Activated naive CD4-positive, alpha-beta T cell treated with anti-CD3 and anti-CD28 coated beads, Interleukin-2, amount 50 U/mL, for 16 hours (primary cell): Measurements from ENCODE around the gene MCM9.

Source experiments
- DNase-seq: peaks from one replicate; pipeline ENCODE4 v3.0.0-alpha.2; 2020

MCM9 gene

DNA sequence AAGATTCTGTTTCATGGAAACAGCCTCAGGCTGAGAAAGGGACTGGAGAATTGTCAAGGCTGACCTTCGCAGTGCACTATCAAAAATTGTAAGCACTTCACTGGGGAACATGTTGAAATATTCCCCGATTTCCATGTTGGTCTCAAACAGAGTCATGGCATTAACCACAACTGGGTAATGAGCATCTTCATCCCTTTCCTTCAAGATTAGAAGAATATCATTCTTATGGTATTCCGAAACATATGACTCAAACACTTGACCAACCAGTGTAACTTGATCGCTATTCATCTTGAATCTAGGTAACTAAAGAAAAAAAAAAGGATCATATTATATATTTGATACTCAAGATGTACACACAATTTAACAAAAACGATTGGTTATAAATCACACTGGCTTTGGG, 3.5 kb downstream of the MCM9 start:
- no peak for DNase-seq

DNA sequence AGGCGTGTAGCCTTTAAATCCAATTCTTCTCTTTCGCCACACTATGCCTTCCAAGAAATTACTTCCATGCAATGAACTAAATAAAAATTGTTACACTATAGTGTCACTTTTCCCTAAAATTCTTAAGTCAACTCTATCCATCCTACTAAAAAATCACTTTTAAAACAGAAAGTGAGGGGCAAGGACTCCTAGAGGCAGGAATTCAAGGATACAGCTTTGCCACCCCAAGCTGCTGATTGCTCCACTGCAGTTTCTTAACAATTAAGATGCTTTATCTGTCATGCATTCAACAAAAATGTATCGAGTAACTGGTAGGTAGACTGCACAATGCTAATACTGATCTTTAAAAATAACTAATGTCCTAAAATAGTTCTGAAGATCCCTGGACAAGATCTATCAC, 4.3 kb downstream of the MCM9 start:
- no peak for DNase-seq

DNA sequence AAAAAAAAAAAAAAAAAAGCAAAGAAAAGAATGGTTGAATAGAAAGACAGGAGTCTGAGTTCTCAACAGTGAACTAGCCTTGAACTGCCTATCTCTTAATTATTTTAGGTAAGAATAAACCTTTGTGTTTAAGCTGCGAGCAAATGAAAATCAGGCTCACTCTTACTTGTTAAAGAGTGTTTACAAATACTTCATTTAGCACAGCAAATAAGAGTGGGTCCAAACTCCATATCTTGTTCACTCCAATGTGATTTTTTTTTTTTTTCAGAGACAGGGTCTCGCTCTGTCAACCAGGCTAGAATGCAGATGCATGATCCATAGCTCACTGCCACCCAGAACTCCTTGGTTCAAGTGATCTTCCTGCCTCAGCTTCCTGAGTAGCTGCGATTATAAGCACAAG, 11.9 kb downstream of the MCM9 start:
- no peak for DNase-seq

DNA sequence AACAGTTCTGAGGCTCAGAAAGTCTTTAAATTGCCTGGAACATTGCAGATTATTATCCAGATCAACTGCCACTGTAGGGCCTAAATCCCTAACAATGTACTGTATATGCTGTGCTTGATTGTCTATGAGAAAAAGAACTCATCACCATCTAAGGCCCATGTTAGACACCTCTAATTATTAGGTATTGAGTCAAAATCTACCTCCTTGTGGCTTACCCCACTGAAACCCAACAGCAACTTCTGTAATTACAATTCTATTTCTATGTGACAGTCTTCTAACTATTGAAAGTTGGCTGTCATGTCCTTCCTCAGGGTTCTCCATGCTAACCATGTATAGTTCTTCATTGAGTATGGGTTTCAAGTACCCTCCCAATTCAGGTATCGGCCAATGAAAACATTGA, 13.9 kb downstream of the MCM9 start:
- no peak for DNase-seq

DNA sequence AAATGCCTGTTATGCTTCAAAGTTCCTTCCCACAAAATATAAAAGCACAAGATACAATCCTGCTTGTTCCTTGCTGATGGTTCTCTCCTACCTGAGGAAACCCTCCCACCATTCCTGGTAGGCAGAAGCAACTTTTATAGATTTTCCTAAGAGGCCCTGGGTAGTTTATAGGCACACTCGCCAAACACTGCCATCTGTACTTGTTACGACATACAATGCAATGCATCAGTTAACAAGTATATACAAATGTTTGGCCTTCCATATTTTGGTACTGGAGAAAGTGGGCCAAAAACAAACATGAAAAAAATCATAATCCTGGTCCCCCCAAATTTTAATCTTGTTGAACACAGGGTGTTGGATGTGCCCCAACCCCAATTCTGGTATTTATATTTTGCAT, 16.6 kb downstream of the MCM9 start:
- no peak for DNase-seq

DNA sequence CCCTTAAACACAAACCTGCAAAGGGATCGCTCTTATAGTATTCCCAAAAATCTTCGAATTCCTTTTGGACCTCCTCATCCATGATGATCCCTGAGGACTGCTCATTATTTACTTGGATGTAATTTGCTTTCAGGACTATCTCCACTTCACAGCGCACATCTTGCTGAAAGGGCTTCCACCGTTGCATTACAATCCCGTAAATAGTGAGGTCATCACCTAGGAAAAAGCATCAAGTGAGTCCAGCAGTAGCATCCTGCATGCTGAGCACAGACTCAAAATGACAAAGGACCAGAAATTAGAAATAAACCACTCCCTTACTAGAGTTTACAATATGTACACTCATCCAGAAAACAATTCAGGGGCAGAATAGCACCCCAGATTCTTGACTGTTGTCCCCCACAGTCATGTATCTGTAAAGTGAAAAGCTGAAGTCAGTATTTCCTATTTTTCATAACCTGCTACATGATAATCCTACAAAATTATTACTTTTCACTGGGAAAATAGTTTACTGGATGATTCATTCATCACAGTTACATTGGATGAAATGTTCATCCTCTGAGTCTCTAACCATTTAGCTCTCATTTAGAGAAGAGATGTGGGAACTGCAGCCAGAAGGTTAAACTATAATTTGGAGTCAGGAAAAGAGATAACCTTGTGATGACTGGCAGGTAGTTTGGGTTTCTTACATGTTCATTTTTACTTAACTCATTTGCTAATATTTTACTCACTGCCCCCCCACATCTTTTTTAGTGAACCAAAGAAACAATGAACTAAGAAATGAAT, 17.2 kb downstream of the MCM9 start:
- no peak for DNase-seq

DNA sequence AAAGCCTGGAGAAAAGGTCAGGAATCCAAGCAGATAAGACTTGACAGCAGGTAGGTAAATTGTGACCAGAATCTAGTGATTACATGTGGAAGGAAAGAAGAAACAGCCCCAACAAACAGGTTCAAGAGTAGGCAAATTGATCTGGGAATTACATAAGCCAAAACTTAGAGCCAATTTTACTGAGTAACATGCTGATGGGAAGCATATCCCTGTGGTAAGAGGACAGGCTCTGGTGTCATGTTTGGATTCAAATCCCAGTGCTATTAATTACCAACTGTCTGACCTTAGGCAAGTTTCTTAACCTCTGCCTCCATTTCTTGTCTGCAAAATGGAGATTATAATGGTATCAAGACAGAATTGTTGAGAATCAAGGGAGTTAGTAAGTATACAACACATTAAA, 20.4 kb downstream of the MCM9 start:
- DNase-seq = no peak

DNA sequence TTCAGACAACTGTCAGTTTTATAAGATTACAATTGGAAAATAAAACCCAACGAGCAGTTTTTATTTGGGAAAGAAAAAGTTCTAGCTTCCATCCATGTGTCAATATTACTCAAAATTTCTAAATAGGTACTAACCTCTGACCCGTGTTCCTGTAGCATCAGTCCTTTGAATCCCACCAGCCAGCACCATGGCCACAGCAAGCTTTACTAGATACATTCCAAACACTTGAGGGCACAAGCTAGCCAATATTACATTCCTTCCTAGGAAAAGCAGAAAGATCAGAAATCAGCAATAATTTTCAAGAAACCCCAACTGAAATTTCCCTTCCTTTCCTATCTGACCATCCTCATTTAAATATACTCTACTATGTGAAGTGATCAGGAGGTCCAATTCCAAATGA, 21.8 kb downstream of the MCM9 start:
- no peak for DNase-seq

DNA sequence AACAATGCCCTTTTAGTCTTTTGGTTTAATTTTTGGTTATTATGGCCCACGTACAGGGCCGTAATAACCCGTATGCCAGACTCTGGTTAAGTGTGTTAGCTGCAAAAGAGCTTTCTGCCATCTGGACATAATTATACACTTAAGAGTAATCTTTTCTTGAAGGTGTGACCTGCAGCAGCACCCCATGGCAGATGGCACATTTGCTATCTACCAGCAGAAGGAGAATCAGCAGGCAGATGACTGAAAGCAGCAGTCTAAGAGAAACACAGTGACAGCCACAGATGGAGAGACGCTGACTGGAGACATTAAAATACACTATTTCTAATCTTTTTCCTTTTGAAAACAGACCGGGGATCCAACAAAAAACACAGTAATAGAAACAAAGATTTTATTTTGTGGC, 22.3 kb downstream of the MCM9 start:
- no peak for DNase-seq

DNA sequence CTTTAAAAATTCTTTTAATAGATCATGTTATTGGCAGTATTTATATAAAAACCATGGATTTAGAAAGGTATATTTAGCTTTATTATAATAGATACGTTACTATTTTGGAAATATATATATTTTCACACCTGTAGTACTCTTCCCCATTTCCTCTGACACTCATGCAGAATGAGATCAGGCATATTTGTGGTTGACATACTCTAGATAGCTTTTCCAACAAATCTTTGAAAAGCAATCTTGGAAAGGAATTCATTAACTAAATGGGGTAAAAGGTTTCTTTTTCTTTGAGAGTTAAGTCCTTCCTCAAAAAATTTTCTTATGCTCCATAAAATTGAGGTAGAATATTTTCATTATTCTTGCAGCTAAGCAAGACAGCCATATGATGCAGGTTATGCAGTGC, 26.5 kb downstream of the MCM9 start:
- no peak for DNase-seq

DNA sequence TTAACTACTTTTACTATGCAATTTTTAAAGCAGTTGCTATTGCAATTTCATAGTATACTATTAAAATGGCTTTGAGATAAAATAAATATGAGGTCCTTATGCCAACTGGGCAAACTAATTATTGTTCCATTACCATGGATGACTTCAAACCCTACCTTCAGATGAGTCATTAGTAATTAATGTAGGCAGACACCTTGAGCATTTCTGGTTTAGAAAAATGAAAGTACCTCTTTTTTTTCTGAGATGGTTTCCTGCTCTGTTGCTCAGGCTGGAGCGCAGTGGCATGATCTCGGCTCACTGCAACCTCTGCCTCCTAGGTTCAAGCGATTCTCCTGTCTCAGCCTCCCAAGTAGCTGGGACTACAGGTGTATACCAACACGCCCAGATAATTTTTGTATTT, 29.1 kb downstream of the MCM9 start:
- no peak for DNase-seq

DNA sequence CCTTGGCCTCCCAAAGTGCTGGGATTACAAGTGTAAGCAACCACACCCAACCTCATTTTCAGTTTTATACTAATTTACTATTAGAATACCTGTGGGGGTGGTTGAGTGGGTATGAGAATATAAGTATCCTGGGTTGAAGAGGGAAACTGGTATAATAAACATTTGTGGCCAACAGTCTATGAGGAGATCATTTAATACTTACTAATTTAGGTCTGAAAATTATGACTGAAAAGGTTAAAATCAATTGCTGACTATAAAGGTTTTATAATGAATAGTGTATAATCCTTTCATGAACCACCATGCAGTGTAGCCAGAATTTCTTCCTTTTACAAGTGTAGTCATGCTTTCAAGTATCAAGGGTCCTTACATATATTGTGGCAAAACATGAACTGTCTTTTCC, 29.9 kb downstream of the MCM9 start:
- DNase-seq = no peak

DNA sequence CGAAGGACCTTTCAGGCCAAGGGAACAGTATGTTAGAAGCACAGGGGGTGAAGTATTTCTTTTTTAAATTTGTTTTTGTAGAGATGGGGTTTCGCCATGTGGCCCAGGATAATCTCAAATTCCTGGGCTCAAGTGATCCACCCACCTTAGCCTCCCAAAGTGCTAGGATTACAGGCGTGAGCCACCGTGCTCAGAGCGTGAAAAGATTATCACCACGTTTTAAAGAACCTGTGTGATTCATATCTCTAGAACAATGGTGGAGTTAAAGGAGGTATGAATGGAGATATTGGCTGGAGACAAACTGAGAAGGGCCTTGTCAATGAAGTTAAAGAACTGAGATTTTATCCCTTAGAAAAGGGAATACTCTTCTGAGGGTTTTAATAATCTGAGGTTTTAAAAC, 31.3 kb downstream of the MCM9 start:
- DNase-seq = no peak

DNA sequence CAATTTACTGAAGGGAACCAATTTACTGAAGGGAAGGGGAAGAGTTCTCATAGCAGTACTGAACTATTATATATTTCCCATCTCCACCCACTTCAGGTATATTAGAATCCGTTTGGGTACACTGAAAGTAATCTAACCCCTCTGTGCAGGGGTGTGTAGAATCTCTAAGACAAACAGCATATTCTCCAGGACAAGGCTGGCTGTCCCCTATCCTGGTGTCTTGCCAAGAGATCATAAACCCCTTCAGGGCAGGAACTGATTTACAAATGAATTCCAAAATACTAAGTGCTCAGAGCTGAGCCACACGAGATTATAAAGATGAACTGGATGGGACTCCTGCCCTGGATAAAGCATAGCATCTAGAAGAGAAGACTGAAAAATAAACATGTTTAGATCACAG, 31.8 kb downstream of the MCM9 start:
- no peak for DNase-seq

DNA sequence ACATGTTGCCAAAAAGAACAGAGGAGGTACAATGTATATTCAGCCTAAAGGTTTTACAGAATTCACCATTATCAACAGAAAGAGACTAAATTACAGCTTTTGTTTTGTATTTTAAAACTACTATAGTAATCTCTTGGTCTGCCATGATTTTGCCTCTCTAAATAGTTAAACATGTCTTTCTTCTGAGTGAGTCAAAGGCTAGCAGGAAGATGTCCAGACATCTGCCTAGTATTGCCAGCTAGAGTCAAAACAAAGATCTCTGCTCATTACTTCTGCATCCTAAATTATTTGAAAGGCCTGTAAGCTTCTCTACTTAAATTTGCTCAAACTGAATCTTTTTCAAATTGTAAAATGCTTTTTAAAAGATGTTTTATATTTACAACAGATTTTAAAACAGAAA, 32.2 kb downstream of the MCM9 start:
- no peak for DNase-seq

DNA sequence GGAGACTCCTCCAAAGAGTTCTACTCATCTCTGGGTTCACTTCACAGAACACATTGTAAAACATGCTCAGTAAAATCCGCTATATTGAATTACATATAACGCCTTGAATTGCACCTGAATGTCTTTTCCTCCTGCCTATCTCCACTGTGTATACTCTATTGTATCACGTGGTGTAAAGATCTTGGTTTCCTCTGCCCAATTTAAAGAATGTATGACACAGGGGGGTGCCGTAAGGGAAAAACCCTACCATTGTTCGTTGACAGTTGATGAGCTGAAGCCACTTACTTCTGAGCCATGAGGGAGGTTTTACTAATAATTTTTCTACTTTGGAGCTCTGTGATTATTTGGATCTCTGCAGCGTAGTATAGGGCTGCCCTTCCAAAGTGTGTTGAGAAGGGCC, 35.0 kb downstream of the MCM9 start:
- DNase-seq = no peak

DNA sequence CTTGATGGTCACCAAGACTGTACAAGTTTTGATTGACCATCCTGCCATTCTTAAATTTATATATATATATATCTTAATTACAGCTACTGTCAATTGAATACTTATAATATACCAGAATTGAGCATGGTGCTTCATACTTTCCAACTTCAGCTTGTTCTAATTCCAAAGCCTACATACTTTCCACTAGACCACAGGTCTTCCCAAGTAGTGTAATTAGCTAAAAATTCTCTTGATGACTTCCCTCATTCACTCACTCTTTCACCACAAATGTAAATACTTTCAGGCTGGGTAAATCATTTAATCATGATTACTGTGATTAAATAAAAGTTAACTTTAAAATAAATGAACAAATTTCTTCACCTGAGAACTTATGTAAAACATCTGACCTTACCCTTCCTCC, 37.6 kb downstream of the MCM9 start:
- no peak for DNase-seq

DNA sequence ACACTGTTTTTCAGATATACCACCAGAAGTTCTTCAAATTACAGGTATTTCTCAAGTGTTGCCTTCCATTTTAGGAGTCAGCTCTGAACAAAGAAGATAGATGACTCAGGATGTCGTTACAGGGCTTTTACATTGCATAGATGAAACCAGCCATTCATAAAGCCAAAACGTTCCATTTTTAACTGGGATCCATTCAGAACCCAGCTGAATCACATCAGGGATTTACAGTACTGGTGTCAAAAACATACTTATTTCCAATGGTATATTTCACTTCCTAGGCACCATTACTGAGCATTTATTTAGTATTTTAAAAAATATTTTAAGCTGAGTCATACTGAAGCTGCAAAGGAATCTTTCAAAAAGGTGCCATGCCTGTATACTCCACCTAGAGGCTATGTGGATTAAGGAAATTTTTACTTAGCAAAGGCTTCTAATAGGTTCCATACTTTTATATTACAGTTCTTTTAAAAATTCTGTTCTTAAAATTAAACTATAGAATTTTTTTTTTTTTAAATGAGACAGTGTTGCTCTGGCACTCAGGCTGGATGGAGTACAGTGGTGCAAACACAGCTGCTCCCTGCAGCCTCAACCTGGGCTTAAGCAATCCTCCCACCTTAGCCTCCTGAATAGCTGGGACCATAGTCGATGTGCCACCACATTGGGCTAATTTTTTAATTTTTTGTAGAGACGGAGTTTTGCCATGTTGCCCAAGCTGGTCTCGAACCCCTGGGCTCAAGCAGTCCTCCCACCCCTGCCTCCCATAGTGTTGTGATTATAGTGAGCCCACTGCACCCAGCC, 38.4 kb downstream of the MCM9 start:
- no peak for DNase-seq

DNA sequence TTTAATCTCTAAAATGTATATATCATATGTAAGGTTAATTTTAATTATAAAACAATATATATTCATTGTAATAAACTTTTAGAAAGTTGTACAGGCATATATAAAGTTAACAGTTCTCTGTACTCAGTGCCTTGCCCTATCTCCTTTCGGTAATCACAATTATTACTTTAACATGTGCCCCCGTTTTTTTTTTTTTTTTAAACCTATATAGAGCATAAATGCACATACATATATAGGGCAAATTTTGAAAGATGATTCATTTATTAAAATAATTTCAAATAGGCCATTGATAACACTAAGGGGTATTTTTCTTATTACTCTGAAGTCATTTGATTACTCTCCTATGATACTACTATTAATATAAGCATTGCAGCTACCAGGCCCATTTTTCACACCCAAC, 39.1 kb downstream of the MCM9 start:
- no peak for DNase-seq

DNA sequence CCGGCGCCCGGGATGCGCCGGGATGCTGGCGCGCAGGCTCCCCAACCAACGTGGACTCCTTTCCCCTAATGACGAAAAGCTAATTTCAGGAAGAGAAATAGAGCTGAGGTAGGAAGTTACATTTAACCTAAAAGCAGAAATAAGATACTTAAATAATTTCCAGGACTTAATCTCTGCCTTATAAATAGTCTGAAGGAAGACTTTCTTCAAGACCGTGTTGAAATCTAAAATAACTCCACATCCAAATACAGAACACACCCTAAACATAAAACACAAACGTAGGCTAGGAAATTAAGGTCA, 39.7 kb downstream of the MCM9 start:
- DNase-seq = no peak

DNA sequence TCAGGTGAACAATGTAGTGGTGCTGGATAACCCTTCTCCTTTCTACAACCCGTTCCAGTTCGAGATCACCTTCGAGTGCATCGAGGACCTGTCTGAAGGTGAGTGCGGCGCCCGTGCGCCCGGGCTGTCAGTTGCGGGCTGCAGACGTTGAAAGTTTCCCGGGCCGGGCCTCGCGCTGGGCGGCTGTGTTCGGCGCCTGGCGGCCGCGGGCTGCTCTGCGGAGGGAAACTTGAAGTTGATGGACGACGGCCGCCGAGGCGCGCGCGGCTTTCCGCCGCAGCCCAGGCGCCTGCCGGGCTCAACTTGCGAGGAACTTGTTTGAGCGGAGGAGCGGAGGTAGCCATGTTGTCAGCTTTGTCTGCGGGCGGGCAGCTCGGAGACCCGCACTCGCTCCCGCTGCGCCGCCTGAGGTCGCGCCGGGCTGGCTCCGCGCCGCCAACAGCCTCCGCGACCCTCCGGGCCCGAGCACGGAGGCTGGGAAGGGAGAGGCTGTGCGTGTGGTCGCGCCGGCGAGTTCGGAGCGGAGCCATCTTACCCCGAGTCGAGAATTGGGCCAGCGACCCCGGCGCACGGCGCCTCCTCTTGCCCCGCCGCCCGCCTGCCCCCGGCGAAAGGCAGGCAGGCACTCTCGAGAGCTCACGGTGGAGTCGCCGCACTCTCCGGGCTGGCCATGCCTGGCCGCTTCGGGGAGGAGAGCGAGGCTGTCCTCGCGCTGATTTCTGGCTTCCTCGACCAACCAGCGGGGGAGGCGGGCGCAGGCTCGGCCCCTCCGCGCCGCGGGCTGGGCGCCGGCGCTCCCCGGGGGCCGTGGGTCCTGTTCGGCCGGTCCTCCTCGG, 40.3 kb downstream of the MCM9 start:
- DNase-seq = peak; percentile 69

DNA sequence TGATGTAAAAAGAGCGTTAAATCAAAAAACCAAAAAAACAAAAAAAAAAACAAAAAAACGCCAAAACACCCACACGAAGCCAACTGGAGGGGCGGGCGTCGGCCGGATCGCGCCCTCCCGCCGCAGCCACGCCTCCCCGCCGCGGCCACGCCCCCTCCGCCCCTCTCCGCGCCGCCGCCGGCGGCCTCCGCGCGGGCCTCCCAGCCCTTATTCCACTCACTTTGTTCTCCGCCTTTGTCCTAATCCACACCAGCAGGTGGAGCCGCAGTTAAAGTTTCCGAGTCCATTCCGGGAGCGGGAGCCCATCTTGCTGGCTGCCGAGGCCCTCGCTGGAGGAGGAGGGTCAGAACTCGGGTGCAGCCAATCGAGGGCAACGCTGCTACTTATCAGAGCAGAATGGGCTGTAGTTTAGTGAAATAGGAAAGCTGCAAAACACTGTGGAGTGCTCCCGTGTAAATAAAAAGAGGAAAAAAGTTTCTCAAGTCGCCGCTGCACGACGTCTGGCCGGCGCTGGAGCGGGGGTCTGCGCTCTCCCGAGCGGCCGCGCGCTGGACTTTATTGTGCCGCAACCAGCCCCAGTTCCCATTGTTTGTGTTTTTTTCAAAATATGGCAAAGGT, 41.0 kb downstream of the MCM9 start, which contains the start of gene ASF1A:
TSS of gene ASF1A (plus strand) at position 346 of the 618 bp plus-strand sequence. CDS start at position 608, 262 bp downstream.
- peak; percentile 92 for DNase-seq

DNA sequence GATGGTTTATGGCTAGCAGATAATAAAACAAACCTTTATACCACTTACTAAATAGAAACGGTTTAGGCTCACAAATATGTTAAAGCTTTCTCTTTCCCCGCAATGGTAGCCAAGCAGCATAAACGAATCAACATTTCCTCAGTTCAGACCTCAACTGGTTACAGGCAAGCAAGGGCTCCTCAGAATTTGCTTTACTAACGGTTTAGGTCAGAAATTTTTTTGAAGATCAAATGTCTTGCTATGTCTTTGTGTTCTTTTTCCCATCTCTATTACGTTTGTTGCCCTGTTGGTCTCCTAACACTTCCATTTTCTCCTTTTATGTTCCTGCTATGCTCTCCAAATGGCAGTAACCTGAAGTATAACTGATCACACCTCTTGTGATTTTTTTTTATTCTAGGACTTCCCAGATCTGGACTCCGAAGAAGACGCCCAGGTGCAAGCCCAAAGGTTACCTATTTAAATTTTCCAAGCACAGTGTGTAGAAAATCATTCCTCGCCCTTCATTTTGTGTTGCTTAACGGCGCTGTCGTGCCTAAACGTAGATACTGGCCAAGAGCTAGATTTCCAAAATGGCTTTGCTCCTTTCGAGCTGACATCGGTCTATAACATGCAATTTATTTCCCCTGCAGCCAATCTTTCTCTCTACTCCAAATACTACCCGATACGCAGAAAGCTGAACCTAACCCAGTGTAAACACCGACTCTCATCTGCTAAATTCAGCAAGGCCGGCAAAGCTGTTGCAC, 41.7 kb downstream of the MCM9 start:
- DNase-seq = peak; percentile 41
